ENCODE measurements around the gene RDX.

DNA sequence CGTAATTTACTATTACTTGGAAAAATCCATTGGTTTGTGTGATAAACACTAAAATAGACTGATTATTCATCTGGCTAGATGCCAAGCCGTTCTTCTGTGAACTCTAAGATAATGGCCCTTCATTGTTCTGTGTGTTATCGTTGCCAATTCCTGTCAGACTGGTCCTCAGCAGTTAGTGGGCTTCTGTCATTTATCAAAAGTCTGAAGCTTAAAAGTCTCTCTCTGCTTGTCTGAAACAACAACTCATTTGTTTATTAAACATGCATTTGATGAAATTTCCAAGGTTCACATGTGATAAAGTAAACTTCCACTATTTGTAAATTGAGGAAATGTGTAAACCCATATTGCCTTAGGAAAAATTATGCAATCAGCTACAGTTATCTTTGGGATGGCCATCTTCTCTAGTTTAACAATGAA, 21.1 kb upstream of the RDX start:
- TF ChIP-seq SIN3A (conservative IDR thresholded peaks at IDR 0.05 in 1 of 2, IDR thresholded peaks at IDR 0.05 in 1 of 2; ENCODE audit: low read depth in 1 of 2, low read length in 2 of 2) (no peak), POLR2A (IDR thresholded peaks at IDR 0.05; ENCODE audit: control extremely low read depth in 1 of 2, low read depth in 2 of 2, low read length in 2 of 2) (no peak), RAD21 (IDR thresholded peaks at IDR 0.05 in 1 of 2, conservative IDR thresholded peaks at IDR 0.05 in 1 of 2; ENCODE audit: low read depth in 2 of 2, low read length in 2 of 2) (no peak), RXRA (IDR thresholded peaks at IDR 0.05; ENCODE audit: insufficient read depth, low read depth, low read length) (no peak), CREB1 (IDR thresholded peaks at IDR 0.05) (no peak), KDM1A (IDR thresholded peaks at IDR 0.05; ENCODE audit: borderline replicate concordance, low read length) (no peak), EZH2 (IDR thresholded peaks at IDR 0.05; ENCODE audit: low read depth, low read length, severe bottlenecking) (no peak), GABPA (IDR thresholded peaks at IDR 0.05; ENCODE audit: borderline replicate concordance, insufficient read depth, low read length) (no peak)
- TF ChIP-seq, protein P1, sequence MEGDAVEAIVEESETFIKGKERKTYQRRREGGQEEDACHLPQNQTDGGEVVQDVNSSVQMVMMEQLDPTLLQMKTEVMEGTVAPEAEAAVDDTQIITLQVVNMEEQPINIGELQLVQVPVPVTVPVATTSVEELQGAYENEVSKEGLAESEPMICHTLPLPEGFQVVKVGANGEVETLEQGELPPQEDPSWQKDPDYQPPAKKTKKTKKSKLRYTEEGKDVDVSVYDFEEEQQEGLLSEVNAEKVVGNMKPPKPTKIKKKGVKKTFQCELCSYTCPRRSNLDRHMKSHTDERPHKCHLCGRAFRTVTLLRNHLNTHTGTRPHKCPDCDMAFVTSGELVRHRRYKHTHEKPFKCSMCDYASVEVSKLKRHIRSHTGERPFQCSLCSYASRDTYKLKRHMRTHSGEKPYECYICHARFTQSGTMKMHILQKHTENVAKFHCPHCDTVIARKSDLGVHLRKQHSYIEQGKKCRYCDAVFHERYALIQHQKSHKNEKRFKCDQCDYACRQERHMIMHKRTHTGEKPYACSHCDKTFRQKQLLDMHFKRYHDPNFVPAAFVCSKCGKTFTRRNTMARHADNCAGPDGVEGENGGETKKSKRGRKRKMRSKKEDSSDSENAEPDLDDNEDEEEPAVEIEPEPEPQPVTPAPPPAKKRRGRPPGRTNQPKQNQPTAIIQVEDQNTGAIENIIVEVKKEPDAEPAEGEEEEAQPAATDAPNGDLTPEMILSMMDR (IDR thresholded peaks at IDR 0.05; ENCODE audit: control extremely low read depth in 1 of 3, insufficient read depth in 1 of 3, low read depth in 1 of 3, low read length in 3 of 3), result no peak
- TF ChIP-seq, protein P2, sequence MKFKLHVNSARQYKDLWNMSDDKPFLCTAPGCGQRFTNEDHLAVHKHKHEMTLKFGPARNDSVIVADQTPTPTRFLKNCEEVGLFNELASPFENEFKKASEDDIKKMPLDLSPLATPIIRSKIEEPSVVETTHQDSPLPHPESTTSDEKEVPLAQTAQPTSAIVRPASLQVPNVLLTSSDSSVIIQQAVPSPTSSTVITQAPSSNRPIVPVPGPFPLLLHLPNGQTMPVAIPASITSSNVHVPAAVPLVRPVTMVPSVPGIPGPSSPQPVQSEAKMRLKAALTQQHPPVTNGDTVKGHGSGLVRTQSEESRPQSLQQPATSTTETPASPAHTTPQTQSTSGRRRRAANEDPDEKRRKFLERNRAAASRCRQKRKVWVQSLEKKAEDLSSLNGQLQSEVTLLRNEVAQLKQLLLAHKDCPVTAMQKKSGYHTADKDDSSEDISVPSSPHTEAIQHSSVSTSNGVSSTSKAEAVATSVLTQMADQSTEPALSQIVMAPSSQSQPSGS (IDR thresholded peaks at IDR 0.05; ENCODE audit: low read length), result no peak
- TF ChIP-seq, protein P3, sequence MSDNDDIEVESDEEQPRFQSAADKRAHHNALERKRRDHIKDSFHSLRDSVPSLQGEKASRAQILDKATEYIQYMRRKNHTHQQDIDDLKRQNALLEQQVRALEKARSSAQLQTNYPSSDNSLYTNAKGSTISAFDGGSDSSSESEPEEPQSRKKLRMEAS (IDR thresholded peaks at IDR 0.05), result no peak

Measured in H1 (cell line).